Dedifferentiated amniotic fluid mesenchymal stem cell (primary cell): ENCODE results near the gene MCOLN1.

ENCODE experiments used
- DNase-seq: peaks from one replicate; pipeline ENCODE4 v3.0.0-alpha.2; 2016; ENCODE audit errors: extremely low spot score

MCOLN1 gene

DNA sequence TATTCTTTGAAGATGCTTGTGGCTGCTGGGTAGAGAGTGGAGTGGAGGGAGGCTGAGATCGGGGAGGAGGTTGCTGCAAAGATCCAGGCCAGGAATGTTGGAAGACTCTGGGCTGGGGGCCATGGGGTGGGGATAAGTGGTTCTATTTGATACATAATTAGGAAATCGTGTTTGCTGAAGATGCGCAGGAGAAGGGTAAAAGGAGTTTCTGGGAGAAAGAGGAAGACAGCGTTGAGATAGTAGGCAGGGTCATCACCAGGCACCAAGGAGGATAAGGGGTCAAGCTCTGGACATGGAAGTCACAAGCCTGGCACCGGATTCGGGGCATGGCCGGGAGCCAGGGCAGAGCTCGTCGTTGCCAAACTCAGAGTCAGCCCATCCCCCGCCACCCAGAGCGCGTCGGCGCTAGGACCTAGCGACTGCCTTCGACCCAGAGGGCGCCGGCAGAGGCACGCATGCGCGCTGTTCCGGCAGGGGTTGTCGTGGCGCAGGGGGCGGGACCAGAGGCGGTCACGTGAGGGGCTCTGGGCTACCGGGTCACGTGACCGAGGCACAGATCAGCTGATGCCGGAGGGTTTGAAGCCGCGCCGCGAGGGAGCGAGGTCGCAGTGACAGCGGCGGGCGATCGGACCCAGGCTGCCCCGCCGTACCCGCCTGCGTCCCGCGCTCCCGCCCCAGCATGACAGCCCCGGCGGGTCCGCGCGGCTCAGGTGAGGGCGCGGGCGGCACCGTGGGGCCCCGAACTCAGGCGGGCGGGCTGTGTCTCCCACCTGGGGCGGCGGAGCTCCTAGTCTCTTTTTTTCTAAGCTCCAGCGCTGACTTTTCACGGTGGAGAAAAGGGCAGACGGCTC is at the start of gene MCOLN1:
TSS of gene MCOLN1 (plus strand) at position 553 of the 851 bp plus-strand sequence. CDS start at position 680, 127 bp downstream.
- peak; percentile 95 for DNase-seq

DNA sequence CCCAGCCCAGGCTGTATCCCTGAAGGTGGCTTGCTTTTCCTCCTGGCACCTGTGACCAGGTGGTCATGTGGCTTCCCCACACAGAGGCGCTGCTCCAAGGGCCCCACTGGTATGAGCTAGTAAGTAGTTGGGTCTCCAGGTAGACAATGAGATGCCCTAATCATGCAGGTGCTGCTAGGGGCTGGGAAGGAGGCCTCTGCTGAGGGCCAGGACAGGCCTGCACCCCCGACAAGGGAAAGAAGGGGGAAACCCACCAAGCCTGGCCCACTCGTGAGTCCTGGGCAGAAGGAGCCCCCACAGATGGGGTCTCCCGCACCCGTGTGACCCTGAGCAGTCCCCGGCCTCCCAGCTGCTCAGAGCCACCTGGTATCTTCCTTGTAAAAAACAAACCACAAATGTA is 46.8 kb upstream of the MCOLN1 start:
- no peak for DNase-seq

DNA sequence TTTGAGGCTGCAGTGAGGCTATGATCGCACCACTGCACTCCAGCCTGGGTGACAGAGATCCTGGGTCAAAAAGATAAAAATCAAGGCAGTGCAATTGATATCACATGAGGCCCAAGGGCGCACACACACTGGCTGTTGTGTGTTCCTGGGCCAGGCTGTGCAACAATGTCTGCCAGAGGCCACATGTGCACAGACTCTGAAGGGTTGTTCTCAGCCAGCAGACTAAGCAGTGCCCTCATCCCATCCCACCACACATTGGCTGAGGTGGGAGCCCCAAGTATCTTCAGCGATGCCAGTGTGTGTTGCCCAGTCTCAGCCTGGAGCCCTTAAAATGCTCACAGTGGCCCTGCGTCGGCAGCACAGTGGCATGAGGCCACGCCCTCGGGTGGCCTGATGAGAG is 46.2 kb upstream of the MCOLN1 start:
- no peak for DNase-seq

DNA sequence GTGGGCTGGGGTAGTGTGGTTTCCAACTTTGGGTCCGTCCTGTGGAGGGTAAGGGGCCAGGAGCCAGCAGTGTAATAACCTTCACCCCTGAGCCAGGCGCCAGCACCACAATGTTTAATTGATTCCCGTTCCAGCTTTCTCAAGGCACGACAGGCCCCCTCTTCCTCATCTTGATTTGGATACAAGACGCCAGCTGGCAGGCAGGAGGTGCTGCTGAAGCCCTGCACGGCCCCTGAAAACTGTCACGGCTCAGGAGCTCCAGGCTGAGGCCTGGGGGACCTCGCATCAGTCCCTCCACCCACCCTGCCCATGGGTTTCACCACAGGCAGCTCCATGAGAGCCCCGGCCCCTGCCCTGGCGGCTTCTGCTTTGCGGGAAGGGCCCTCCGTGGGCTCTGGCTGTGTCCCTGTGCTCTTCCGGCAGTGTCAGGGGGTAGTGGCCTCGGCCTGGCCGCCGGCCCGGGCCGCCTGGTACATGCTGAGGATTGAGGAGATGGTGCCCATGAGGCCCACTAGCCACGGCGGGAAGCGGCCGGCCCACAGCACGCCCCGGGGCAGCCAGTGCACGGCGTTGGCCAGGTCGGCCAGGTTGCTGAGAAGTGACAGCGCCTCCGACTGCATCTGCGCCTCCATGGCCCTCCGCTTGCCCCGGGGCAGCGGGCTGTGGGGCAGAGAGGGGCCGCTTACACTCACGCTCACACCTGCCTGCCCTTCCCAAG is 45.5 kb upstream of the MCOLN1 start:
- DNase-seq: no peak

DNA sequence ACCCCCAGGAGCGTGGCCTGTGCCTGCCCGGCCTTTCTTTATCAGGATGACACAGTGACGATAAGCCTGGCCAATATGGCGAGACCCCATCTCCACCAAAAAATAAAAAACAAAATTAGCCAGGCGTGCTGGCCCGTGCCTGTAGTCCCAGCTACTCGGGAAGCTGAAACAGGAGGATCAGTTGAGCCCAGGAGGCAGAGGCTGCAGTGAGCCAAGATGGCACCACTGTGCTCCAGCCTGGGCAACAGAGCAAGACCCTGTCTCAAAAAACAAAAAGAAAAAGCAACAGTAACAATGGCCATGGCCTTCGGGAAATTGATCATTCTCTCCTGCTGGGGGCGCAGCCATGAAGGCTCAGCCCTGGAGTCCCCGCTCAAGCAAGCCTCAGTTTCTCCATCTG is 44.7 kb upstream of the MCOLN1 start:
- no peak for DNase-seq

DNA sequence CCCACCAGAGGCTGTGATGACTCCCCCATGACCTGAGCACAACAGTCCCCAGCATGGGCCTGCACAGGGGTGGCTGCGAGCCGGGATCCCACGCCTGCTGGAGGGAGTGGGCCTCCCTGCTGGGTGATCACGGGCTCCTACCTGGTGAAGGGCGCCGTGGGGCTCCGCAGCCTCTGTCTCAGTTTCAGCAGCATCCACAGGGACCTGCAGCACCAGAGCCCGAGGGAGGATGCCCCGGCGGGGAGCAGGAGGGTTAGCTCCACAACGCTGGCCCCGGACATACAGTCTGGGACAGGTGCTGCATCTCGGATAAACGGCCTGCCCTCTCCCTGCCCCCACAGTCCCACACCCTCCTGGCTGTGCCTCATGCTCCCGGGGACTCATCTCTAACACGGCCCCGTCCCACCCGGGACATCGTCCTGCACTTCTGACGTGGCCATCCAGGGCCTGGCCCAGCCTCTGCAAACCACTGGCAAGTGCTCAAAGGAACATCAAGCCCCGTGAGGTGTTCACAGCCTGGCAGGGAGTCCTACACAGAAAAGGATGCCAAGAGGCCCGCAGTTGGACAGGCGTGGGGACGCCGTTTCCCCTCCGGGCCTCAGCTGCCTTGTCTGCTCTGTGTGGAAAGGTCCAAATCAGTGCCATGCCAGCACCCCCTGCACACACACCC is 44.1 kb upstream of the MCOLN1 start:
- no peak for DNase-seq

DNA sequence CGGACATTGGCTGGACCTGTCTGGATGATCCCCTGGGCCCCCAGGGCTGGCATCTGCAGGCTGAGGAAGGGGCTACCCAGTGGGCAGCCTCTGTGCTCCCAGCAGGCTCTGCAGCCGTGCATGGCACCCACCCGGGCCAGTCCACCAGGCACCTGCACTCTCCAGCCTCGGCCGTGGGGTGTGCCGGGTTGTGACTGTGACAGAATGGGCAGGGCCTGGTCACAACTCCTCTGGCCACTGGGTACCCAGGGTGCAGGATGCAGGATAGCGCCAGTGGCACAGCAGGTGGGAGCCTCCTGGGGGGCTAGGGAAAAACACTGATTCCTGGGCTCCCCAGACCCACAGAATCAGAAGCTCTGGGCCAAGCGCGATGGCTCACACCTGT is 43.6 kb upstream of the MCOLN1 start:
- DNase-seq: no peak

DNA sequence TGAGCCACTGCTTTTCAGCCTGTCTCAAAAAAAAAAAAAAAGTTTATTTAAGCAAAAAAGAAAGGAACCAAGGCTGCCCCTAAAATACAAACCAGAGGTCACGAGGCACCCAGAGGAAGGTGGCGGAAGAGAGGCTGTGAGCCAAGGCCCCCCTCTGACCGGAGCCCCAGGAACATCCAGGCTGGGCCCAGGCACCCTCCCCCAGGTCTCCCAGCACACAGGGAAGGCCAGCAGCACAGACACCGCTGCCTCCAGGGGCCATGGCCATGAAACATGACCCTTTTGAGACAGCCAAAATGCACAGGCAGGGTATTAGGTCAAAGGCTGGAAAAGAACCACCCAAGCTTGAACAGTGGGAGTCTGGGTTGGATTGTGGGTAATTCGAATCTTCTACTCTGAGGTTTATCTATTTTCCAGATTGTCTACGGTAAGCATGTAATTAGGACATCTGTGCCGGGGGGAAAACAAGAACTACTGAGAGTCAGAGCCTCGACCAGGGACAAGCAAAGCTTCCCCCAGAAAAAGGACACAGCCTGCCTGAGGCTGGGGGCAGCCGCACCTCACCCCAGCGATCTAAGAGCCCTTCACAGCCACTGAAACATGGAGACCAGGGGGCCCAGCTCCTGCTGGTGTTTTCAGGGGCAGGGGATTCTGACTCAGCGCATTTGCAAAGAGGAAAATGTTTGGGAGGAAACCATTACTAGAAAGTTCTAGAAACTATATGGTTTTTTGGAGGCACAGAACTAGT is 42.0 kb upstream of the MCOLN1 start:
- no peak for DNase-seq

DNA sequence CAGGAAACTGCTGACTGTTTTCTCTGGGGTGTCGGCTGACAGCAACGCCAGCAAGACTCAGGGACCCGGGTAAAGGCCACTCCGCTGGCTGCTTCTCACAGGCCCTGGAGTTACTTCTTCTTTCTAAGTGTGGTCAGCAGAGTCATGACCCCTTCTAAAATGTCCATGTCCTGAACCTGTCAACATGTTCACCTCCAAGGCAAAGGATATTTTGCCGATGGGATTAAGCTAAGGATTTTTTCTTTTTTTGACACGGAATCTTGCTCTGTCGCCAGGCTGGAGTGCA is 41.5 kb upstream of the MCOLN1 start:
- DNase-seq: no peak

DNA sequence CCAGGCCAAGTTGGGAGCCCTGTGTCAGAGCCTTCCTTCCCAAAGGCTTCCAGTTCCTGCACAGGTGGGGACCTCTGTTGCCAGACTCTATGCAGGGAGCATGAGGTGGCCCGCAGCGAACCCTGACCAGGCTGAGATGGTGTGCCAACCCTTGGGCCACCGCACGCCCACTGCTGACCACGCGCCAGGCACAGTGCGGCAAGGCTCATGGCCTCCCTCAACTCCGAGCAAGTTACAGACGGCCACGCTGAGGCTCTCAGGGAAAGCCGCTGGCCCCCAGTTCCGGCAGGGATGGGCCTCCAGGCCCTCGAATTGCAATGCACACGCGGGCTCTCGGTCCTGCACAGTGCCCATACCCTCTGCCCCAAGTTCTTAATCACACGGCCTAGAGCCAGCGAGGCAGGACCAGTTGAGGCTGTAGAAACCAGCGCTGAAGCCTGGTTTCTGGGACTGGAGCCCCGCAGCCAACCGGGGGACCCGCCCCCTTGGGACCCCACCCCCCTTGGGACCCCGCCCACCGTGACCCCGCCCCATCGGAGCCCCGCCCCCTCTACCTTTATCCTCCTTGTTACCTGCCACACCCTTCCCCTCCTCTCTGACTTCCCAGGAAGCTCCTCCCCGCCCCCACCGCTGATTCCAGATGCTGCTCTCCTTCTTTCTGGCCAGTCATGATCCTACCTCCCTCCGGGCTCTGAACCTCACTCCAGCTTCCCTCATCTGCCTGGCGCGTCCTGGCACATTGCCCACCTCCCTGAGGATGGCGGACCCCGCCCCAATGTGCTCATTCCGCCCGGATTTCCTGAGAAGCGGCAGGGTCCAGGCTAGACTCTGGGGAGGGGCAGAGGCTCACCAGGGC is 39.6 kb upstream of the MCOLN1 start:
- DNase-seq: no peak

DNA sequence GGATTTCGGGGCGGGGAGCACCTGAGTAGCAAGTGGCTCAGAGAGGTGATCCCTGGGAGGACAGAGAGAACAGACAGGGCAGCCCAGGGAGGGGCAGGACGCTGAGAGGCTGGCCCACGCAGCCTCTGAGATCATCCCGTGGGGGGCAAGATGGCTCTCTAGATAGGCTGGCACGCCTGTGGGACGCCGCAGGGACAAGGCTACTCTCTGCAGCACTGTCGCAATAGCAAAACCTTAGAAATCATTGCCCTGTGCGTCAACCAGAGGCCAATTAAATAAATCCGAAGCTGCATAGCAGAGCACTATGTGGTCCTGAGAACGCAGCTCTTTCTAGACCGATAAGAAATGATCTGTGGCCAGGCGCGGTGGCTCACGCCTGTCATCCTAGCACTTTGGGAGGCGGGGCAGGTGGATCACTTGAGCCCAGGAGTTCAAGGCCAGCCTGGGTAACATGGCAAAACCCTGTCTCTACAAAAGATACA is 38.7 kb upstream of the MCOLN1 start:
- DNase-seq: no peak

DNA sequence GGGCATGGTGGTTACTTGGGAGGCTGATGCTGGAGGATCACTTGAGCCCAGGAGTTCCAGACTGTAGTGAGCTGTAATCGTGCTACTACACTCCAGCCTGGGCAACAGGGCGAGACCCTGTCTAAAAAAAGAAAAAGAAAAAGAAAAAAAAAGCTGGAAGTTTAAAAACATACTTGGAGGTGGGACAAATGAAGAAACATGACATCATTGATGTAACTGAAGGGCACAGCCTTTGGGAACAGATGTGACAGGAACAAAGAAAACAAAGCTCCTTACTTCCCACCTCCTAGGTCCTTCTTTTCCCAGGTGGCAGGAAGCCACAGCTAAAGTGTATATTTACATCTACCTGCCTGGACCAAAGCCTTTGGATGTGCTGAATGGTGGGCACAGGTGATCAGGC is 35.5 kb upstream of the MCOLN1 start:
- no peak for DNase-seq

DNA sequence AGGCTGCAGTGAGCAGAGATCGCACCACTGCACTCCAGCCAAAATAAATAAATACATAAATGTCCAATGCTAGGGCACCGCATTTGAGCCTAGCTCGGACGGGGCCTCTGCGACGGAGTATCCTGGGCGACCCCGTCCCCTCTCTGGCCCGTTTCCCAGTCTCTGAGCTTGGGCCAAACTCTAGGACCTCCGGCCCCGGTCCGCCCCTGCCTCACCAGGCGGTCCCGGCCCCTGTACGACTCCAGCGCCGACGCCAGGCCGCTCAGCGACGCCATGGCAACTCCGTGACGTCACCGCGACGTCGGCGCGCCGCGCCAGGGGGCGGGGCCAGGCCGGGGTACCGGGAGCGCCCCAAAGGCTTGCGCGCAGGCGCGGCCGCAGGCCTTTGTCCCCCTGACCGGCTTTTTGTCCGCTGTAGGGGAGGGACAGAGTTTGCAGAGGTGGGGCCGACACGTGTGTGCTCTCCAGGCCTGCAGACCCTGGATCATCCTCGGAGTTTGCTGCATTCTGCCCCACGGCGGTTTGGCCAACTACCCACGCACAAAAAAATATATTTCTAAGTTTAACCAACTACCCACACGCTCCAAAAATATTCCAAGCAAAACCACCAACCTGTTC is 33.6 kb upstream of the MCOLN1 start, which contains the start of gene PEX11G:
TSS of gene PEX11G (minus strand) at position 300 of the 618 bp plus-strand sequence. CDS start at position 275, 25 bp downstream.
- DNase-seq: peak; percentile 52

DNA sequence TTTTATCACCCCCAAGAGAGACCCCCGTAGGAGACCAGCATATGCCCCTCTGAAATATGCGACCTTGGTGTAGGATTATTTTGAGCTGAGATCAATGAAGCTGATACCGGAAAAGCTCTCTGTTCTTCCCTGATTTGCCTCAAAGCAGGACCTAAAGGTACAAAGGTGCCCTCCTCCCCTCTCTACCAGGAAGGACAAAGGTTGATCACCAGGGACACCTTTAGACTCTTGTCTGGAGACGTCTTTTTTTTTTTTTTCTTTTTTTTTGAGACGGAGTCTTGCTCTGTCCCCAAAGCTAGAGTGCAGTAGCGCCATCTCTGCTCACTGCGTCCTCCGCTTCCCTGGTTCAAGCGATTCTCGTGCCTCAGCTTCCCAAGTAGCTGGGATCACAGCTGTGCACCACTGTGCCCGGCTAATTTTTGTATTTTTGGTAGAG is 32.8 kb upstream of the MCOLN1 start:
- DNase-seq: no peak

DNA sequence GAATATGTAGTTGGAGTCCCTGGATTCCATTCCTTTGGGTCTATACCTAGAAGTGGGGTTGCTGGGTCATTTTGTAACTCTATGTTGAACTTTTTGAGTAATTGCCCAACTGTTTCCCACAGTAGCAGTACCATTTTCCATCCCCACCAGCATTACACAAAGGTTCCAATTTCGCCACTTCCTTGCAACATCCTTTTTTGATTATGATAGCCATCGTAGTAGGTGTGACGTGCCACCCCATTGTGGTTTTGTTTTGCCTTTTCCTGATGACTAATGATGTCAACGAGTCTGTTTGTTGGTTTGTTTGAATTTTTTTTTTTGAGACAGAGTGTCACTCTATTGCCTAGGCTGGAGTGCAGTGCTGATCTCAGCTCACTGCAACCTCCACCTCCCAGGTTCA is 30.3 kb upstream of the MCOLN1 start:
- no peak for DNase-seq

DNA sequence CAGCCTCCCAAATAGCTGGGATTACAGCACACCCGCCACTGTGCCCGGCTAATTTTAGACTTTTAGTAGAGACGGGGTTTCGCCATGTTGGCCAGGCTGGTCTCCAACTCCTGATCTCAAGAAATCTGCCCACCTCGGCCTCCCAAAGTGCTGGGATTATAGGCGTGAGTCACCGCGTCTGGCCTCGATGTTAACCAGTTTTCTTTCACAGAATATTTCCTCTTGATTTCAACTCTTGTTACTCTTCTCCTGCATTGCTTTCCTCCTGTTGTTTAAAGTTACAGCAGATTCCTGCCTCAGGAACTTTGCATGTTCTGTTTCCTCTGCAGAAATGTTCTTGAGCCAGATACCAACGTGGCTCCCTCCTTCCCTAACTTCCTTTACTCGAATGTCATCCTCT is 29.9 kb upstream of the MCOLN1 start:
- no peak for DNase-seq

DNA sequence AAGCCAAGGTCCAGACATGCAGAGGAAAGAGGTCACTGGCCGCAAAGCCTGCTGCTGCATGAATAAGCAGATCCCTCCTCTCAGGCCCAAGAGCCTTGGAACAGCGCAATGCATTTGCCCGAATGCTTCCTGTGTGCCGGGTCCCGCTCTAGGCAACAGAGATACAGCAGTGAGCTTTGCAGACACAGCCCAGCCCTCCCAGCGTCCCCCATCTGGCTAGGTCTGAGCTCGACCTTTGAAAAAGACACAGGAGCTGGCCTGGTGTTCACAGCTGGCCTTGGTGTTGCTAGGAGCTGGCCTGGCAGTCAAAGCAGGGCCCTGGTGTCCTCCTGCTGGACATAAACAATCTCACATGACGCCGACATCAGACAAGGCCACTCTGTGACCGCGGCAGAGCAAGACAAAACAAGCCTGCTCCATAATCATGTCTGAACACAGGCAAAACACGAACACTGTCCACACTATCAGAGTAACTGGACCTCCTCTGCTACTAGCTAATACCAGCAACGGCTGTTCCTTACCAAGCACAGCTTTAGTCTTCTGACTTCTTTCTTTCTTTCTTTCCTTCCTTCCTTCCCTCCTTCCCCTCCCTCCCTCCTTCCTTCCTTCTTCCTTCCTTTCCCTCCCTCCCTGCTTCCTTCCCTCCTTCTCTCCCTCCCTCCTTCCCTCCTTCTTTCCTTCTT is 27.9 kb upstream of the MCOLN1 start:
- DNase-seq: no peak

DNA sequence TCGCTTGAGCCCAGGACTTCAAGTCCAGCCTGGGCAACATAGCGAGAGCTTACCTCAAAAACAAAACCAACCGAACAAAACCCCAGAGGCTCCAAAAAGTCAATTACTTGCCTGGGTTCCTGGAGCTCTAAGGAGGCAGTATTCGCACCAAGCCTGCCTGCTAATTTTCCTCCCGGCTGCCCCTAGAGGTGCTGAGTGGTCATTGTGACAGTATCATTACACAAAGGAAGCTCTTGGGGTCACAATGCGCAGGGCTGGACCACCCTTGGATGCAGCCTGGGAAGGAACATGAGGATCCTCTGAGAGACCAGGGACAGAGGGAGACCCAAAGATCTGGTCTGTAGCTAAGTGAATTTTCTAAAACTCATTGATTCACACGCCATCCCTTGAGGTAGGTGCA is 25.1 kb upstream of the MCOLN1 start:
- DNase-seq: no peak

DNA sequence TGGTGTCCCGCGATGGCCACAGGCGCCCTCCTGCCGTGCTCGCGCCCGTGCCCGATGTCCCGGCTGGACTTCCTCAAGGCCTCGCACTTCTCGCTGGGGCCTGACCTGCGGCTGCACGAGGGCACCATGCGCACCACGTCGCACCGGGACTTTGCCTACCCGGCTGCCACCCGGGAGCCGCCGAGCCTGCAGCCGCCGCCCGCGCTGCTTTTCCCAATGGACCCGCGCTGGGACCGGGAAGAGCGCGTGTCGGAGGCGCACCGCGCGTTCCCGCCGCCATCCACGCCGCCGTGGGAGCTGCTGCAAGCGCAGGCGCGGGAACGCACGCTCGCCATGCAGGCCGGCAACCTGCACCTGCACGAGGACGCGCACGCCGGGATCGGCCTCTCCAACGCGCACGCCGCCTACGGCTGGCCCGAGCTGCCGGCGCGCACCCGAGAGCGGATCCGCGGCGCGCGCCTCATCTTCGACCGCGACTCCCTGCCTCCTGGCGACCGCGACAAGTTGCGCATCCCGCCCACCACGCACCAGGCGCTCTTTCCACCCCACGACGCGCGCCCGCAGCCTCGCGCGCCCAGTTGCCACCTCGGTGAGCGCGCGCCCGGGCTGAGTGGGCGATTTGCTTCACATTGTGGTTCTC is 21.5 kb upstream of the MCOLN1 start:
- no peak for DNase-seq
